Stimulated activated CD4-positive, alpha-beta T cell treated with anti-CD3 and anti-CD28 coated beads, Interleukin-1b, Interleukin-23, amount 100 ng/mL, for 48 hours (primary cell): ENCODE measurements around the gene ATG4C.
"Not testable (repeated sequence)": the region's sequence is repeated elsewhere in the genome, so short reads cannot be mapped to it uniquely, and the experiment has no call there.

Experiments
- DNase-seq: peaks from one replicate; pipeline ENCODE4 v3.0.0-alpha.2; 2020

ATG4C gene

GRCh38 chr1:62778208-62778607, 5.7 kb upstream of the ATG4C start:
- no peak for DNase-seq

GRCh38 chr1:62781841-62782543, 1.9 kb upstream of the ATG4C start:
- no peak for DNase-seq

GRCh38 chr1:62782544-62783212, 1.3 kb upstream of the ATG4C start:
- DNase-seq, result not testable (repeated sequence)

DNA sequence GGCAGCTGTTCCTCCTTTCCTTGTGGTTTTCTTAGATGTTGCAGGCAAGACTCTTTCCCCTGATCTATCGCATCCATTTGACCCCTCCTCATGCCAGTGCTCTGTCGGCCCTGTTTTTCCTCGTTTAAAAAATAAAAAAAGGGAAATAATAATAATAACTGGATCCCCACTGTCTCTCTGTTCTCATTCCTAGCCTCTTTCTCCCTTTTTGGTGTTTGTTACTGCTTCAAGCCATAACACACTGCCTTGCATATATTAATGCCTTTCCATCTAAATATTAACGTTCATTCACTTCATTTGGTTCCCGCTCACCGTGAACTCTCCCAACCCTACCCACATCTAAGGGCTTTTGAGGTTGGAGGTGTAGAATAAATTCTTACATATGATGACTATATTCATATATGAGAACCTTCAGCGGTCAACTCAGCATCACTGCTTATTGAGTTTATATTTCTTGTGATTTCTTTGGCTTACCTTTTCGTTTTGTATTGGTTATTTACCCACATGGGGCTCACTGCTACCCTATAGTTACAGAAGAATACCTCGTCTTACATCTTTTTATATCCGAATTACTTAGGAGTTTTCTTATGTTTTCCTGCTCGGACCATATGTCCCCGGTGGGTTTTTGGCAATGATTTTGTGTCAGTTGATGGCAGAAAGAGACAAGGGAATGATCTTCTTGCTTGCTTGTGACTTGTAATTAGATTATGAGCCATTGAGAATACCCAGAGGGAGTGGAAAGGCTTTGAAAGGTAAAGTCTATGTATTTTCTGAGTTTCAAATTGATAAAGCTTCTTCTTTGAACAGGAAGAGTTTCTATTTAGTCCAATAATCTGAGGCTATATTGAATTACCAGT, 805 bp downstream of the ATG4C start:
- DNase-seq, result peak; percentile 12

DNA sequence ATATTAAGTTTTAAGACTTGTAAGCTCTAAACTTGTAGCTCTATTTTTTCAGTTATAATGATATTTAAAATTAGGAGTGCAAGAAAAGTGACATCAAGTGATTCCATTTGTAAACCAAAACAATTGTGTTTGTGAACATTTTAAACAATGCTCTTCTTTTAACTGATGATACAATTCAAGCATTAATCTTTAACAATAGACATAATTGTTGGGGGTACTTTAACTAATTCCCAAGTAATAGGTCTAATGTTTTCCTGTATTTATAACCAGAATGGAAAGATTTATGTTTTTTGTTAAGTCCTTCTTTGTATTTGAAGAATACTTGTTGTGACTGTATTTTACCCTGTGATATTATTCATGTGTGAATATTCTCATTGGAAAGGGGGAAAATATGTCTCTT, 6.8 kb downstream of the ATG4C start:
- DNase-seq, result no peak

GRCh38 chr1:62794053-62794452, 10.1 kb downstream of the ATG4C start:
- no peak for DNase-seq

- DNase-seq, result no peak
These were observed 12.3 kb downstream of the ATG4C start for GRCh38 chr1:62796221-62796620.

DNA sequence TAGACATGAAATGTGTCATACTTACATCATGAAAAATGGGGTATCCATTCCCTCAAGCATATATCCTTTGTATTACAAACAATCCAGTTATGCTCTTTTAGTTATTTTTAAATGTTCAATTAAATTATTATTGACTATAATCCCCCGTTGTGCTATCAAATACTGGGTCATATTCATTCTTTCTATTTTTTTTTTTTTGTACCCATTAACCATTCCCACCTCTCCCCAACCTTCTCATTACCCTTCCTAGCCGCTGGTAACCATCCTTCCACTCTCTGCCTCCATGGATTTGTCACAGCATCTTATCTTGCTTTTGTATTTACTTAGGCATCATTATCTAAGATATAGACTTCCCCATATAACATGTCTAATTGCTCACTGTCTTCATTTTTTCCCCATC, 15.8 kb downstream of the ATG4C start:
- no peak for DNase-seq

GRCh38 chr1:62800281-62800680, 16.3 kb downstream of the ATG4C start:
- no peak for DNase-seq

GRCh38 chr1:62800825-62801306, 16.9 kb downstream of the ATG4C start:
- DNase-seq, result no peak

DNA sequence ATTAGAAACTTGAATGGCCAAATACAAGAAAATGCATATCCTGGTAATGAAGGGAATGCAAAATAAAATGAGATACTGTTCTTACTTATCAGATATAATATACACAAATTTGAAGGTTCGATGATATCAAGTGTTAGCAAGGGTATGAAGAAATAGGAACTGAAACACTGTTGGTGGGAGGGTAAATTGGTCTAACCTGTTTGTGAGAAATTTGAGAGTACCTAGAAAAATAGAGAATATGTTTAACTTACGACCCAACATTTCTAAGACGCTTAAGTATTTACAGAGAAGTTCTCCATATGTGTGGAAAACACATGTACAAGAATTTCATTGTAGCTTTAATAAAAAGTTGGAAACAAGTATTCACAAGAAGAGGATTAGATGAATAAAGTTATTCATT, 25.9 kb downstream of the ATG4C start:
- DNase-seq, result no peak

DNA sequence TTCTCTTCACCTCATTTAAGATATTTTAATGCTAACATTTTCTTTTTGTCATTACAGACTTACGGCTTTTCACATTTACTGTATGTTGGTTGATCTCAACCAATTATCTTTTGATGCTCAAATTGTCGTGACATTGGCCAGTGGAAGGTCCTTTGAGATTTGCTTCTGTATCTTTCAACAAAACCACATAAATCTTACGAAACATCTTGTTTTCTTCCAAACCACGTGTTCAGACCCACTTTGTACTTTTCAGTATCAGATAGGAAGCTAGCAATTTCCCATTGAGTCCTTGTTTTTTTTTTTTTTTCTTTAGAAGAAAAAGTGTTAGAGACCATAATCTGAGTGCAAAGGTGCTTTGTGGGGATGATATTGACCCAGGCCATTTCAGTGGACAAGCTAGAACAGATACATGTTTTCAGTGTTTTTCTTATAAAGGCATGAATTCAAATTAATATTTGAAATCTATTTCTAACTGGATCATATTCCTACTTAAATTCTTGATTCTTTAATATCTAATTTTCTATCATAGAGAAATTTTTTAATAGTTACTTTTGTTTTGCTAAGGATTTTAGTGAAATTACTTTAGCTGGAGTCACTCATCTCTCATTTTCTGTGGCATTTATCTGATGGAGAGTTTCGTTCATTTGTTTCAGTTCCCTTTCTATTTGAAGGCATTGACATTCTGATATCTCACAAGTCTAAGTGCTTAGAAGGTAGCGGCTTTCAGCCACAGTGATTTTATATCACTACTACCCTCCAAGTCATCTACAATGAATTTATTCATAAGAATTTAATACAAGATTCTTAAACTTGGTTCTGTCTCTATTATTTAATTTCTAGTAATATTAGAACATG, 26.7 kb downstream of the ATG4C start:
- no peak for DNase-seq

GRCh38 chr1:62823556-62823955, 39.6 kb downstream of the ATG4C start:
- DNase-seq, result no peak

- DNase-seq, result no peak
These were observed 43.0 kb downstream of the ATG4C start for GRCh38 chr1:62826901-62827300.

- not testable (repeated sequence) for DNase-seq
These were observed 43.9 kb downstream of the ATG4C start for GRCh38 chr1:62827786-62828185.

- no peak for DNase-seq
These were observed 48.3 kb downstream of the ATG4C start for GRCh38 chr1:62832276-62832675.

- no peak for DNase-seq
These were observed 49.6 kb downstream of the ATG4C start for GRCh38 chr1:62833529-62833928.

DNA sequence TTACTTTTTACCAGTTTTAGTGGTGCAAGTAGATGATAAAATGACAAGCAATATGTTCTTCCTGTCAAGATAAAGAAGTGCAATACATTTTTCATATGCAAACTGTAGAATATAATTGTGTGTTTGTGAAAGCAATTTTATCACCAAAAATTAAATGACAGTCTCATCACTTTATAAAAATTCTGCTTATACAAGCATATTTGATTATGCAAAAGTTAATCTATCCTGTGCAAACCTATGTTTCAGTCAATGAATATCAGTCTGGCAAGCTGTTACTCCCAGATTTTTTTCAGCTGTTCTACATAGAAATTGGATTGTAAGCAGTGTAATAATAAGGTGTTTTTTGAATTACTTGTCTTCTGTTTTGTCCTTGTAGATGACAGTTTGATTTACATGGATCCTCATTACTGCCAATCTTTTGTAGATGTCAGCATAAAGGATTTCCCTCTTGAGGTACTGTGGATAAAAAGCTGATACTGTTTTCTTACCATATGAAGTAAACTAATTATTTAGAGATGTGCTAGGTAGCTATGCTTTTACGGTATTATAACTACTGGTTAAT, 50.5 kb downstream of the ATG4C start:
- DNase-seq, result no peak

DNA sequence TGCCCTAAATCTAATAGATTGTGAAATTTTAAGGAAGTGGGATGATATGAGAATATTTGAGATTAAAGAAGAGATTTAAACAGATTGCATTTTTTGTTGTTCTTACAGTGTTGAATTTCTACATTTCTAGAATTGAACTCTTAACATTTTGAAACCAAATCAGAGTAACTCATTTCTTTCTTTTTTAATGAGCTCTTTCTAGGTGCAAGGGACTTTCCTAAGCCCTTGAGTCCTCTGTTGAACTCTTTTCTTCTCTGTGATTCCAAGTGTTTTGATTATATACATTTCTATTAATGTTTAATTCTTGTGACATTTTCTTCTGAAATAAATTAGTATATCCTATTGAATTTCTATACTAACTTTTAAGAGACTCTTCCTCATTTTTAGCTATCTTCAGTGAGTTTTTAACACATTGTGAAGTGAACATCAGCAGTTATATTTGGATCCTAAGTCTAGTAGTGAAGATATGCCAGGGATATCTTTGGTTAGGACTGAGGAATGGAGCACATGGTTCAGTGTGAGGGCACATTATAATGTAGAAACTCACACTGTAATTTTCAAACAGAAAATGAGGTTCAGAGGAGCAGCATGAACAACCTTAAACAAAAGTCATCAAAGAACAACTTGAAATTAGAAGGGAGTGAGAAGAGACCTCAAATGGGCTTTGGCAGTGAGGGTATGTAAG, 53.1 kb downstream of the ATG4C start:
- no peak for DNase-seq

DNA sequence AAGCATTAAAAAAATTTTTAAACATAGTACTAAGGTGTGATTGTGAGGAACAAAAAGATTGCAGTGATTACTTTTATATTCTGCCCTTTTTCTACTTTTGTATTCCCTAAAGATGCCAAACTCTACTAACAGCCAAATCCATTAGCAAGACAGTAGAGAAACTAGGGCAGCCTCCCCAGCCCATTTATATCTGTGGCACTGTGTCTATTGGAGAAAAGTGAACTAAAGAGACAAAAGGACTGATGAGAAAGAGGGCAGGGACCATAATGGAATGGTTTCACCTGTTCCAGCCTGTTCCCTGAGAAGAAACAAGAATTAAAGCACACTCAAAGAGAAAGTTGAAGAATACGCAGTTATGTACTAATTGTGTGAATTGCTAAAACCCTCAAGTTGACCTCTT, 56.6 kb downstream of the ATG4C start:
- DNase-seq, result no peak

DNA sequence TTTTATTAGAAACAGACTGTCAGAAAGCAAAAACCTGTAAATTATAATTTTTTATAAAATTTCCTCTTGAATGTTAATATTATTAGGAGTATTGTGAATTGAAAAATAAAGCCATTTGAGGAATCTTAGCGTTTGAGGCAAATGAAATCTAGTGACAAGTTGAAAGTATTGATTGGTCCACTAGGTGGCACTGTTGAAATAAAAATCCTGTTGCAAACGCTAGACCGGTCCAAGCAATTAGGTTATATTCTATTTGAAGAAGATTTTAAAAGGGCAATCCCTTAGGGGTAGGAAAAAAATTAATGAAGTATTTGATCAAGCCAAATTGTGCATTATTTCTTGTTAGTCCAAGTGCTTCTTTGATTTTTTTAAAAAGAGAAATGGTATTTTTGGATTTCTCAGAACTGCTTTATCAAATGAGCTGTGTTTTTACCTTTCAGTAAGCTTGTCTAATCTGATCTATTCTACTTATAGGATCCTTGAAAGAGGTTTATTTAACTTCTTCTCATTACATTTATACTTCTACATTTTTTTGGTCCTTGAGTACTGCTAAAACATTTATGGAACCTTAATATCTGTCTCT, 57.7 kb downstream of the ATG4C start:
- DNase-seq, result no peak
